ENCODE data around the gene RPUSD2. TPM values are rescaled to one million over a fixed set of nuclear protein-coding genes. Genes with fewer than 3 reads are reported as not detected.

The RPUSD2 gene
- 7.3 TPM for polyA plus RNA-seq (2013, experiment 1 of 2)
- 7.1 TPM for polyA plus RNA-seq (2013, experiment 2 of 2)

- Histone ChIP-seq H2BK15ac (ENCODE audit: low read length) (no peak within 1 kb of the TSS), H3K23ac (ENCODE audit: low read depth, low read length, poor library complexity) (peak within 1 kb of the TSS; percentile 92), H3K9me3 (replicated peaks in 1 of 2; ENCODE audit: control insufficient read depth in 2 of 2, insufficient read depth in 1 of 2, low read depth in 1 of 2, low read length in 2 of 2) (no peaks in the 10 kb centered on the region), H4K91ac (ENCODE audit: low read depth, low read length, poor library complexity) (no peak within 1 kb of the TSS), H2BK5ac (ENCODE audit: low read length) (peak within 1 kb of the TSS; percentile 40), H3K27ac (replicated peaks; ENCODE audit: low read length) (no peak within 1 kb of the TSS), H2BK12ac (ENCODE audit: low read length) (no peak within 1 kb of the TSS), H3K4me3 (ENCODE audit: low read length in 2 of 2) (peak within 1 kb of the TSS; percentile 84 to 92), H3K4me1 (ENCODE audit: control insufficient read depth in 2 of 2, insufficient read depth in 1 of 2, low read depth in 1 of 2, low read length in 2 of 2) (peaks cover 4 to 10% of the 10 kb centered on the region in 2 donors), H3K79me1 (ENCODE audit: low read depth, low read length) (peaks cover 7% of the 10 kb centered on the region), H3K9ac (ENCODE audit: low read depth, low read length, poor library complexity) (peak within 1 kb of the TSS; percentile 90), H2AK5ac (ENCODE audit: low read depth, low read length) (peak within 1 kb of the TSS; percentile 49), H3K27me3 (ENCODE audit: control insufficient read depth in 3 of 3, insufficient read depth in 3 of 3, low read depth in 1 of 3, low read length in 3 of 3) (peaks cover 0 to 2% (median 0%) of the 10 kb centered on the region in 3 experiments), H3K36me3 (replicated peaks in 1 of 2; ENCODE audit: control insufficient read depth in 2 of 2, insufficient read depth in 2 of 2, low read length in 2 of 2) (peaks cover 17 to 28% of the 10 kb centered on the region in 2 donors), H3K4me2 (ENCODE audit: insufficient read depth, low read length, poor library complexity, severe bottlenecking) (peak within 1 kb of the TSS; percentile 76), H2AFZ (ENCODE audit: low read length) (peak within 1 kb of the TSS; percentile 92), H3K18ac (ENCODE audit: low read length) (peak within 1 kb of the TSS; percentile 89), H2BK120ac (ENCODE audit: low read depth, low read length) (no peak within 1 kb of the TSS), H3K14ac (ENCODE audit: low read length) (no peak within 1 kb of the TSS), H4K8ac (ENCODE audit: low read depth, low read length) (peak within 1 kb of the TSS; percentile 48), H3K4ac (ENCODE audit: low read length) (no peak within 1 kb of the TSS)
- no CpG with 5 or more reads among the region's 62 CpGs for WGBS, 2 donors (ENCODE audit: extremely low coverage in 2 of 2, insufficient read length in 2 of 2, insufficient replicate concordance in 1 of 2)
- DNase-seq (ENCODE audit: low spot score), result peak; percentile 90
Observed at GRCh38 chr15:40569129-40569953, at the start of gene RPUSD2. RPUSD2 (plus strand) TSS chr15:40569299; CDS start chr15:40569338, 39 bp downstream.

- Histone ChIP-seq H4K91ac (ENCODE audit: low read depth, low read length, poor library complexity) (no peak overlapping the region), H3K27me3 (ENCODE audit: control insufficient read depth in 3 of 3, insufficient read depth in 3 of 3, low read depth in 1 of 3, low read length in 3 of 3) (no peaks in the 10 kb centered on the region), H2AK5ac (ENCODE audit: low read depth, low read length) (no peak overlapping the region), H2AFZ (ENCODE audit: low read length) (no peak overlapping the region), H2BK12ac (ENCODE audit: low read length) (no peak overlapping the region), H3K4me3 (ENCODE audit: low read length in 2 of 2) (no peak overlapping the region), H2BK120ac (ENCODE audit: low read depth, low read length) (no peak overlapping the region), H3K9me3 (replicated peaks in 1 of 2; ENCODE audit: control insufficient read depth in 2 of 2, insufficient read depth in 1 of 2, low read depth in 1 of 2, low read length in 2 of 2) (no peaks in the 10 kb centered on the region), H3K27ac (replicated peaks; ENCODE audit: low read length) (no peak overlapping the region), H3K79me1 (ENCODE audit: low read depth, low read length) (no peaks in the 10 kb centered on the region), H3K4me2 (ENCODE audit: insufficient read depth, low read length, poor library complexity, severe bottlenecking) (no peak overlapping the region), H3K18ac (ENCODE audit: low read length) (no peak overlapping the region), H3K36me3 (replicated peaks in 1 of 2; ENCODE audit: control insufficient read depth in 2 of 2, insufficient read depth in 2 of 2, low read length in 2 of 2) (no peaks in the 10 kb centered on the region), H4K8ac (ENCODE audit: low read depth, low read length) (no peak overlapping the region), H2BK5ac (ENCODE audit: low read length) (no peak overlapping the region), H3K14ac (ENCODE audit: low read length) (no peak overlapping the region), H3K23ac (ENCODE audit: low read depth, low read length, poor library complexity) (no peak overlapping the region), H3K9ac (ENCODE audit: low read depth, low read length, poor library complexity) (no peak overlapping the region), H3K4me1 (ENCODE audit: control insufficient read depth in 2 of 2, insufficient read depth in 1 of 2, low read depth in 1 of 2, low read length in 2 of 2) (no peaks in the 10 kb centered on the region), H2BK15ac (ENCODE audit: low read length) (no peak overlapping the region), H3K4ac (ENCODE audit: low read length) (no peak overlapping the region)
- DNase-seq (ENCODE audit: low spot score), result no peak
Observed at GRCh38 chr15:40523611-40524010, 45.5 kb upstream of the RPUSD2 start.

- Histone ChIP-seq H2AK5ac (ENCODE audit: low read depth, low read length) (no peak overlapping the region), H3K4me1 (ENCODE audit: control insufficient read depth in 2 of 2, insufficient read depth in 1 of 2, low read depth in 1 of 2, low read length in 2 of 2) (no peaks in the 10 kb centered on the region)
- WGBS, 2 donors (ENCODE audit: extremely low coverage in 2 of 2, insufficient read length in 2 of 2, insufficient replicate concordance in 1 of 2), result no CpG with 5 or more reads among the region's 3 CpGs
Observed at GRCh38 chr15:40525855-40526254, 43.2 kb upstream of the RPUSD2 start.

DNA sequence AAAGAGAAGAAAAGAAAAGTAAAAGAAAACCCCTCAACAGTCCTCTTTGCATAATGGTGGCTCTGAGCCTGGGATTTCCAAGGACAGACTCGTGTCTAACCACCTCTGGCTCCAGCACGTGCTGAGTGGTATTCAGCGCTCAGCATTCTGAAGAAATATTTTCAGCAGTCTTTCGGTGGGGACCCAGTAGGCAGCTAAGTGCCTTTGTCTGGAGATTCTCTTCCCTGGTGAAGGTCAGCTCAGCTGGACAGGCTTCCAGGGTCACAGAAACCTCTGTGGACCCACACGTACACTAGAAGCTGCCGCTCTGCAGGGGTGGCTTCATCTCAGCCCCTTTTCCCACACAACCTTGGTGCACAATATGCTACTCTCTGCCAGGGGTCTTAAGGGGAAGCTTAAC lies 40.3 kb upstream of the RPUSD2 start:
- no peak overlapping the region for H3K27ac ChIP-seq (replicated peaks; ENCODE audit: low read length)
- H2BK15ac ChIP-seq (ENCODE audit: low read length), result no peak overlapping the region
- no peak overlapping the region for H2BK5ac ChIP-seq (ENCODE audit: low read length)
- H3K9ac ChIP-seq (ENCODE audit: low read depth, low read length, poor library complexity), result no peak overlapping the region
- no peak overlapping the region for H4K91ac ChIP-seq (ENCODE audit: low read depth, low read length, poor library complexity)
- no CpG with 5 or more reads among the region's 6 CpGs for WGBS, 2 donors (ENCODE audit: extremely low coverage in 2 of 2, insufficient read length in 2 of 2, insufficient replicate concordance in 1 of 2)
- no peak overlapping the region for H2AK5ac ChIP-seq (ENCODE audit: low read depth, low read length)
- H3K4me3 ChIP-seq (ENCODE audit: low read length in 2 of 2), result no peak overlapping the region
- H3K36me3 ChIP-seq (replicated peaks in 1 of 2; ENCODE audit: control insufficient read depth in 2 of 2, insufficient read depth in 2 of 2, low read length in 2 of 2), result no peaks in the 10 kb centered on the region
- H3K9me3 ChIP-seq (replicated peaks in 1 of 2; ENCODE audit: control insufficient read depth in 2 of 2, insufficient read depth in 1 of 2, low read depth in 1 of 2, low read length in 2 of 2), result no peaks in the 10 kb centered on the region
- H3K4me1 ChIP-seq (ENCODE audit: control insufficient read depth in 2 of 2, insufficient read depth in 1 of 2, low read depth in 1 of 2, low read length in 2 of 2), result no peaks in the 10 kb centered on the region
- H3K4ac ChIP-seq (ENCODE audit: low read length), result no peak overlapping the region
- H2AFZ ChIP-seq (ENCODE audit: low read length), result no peak overlapping the region
- no peak overlapping the region for H3K14ac ChIP-seq (ENCODE audit: low read length)
- no peak overlapping the region for H2BK12ac ChIP-seq (ENCODE audit: low read length)
- DNase-seq (ENCODE audit: low spot score), result no peak
- no peak overlapping the region for H3K4me2 ChIP-seq (ENCODE audit: insufficient read depth, low read length, poor library complexity, severe bottlenecking)
- H3K79me1 ChIP-seq (ENCODE audit: low read depth, low read length), result no peaks in the 10 kb centered on the region
- H3K18ac ChIP-seq (ENCODE audit: low read length), result no peak overlapping the region
- H3K23ac ChIP-seq (ENCODE audit: low read depth, low read length, poor library complexity), result no peak overlapping the region
- no peak overlapping the region for H4K8ac ChIP-seq (ENCODE audit: low read depth, low read length)
- H3K27me3 ChIP-seq (ENCODE audit: control insufficient read depth in 3 of 3, insufficient read depth in 3 of 3, low read depth in 1 of 3, low read length in 3 of 3), result no peaks in the 10 kb centered on the region
- H2BK120ac ChIP-seq (ENCODE audit: low read depth, low read length), result no peak overlapping the region

More at GRCh38 chr15:40525855-40526254, 43.2 kb upstream of the RPUSD2 start:
- H4K8ac ChIP-seq (ENCODE audit: low read depth, low read length), result no peak overlapping the region
- no peaks in the 10 kb centered on the region for H3K27me3 ChIP-seq (ENCODE audit: control insufficient read depth in 3 of 3, insufficient read depth in 3 of 3, low read depth in 1 of 3, low read length in 3 of 3)
- no peak overlapping the region for H3K9ac ChIP-seq (ENCODE audit: low read depth, low read length, poor library complexity)
- no peak overlapping the region for H3K18ac ChIP-seq (ENCODE audit: low read length)
- H3K27ac ChIP-seq (replicated peaks; ENCODE audit: low read length), result no peak overlapping the region
- H4K91ac ChIP-seq (ENCODE audit: low read depth, low read length, poor library complexity), result no peak overlapping the region
- H3K4ac ChIP-seq (ENCODE audit: low read length), result no peak overlapping the region
- H2BK120ac ChIP-seq (ENCODE audit: low read depth, low read length), result no peak overlapping the region
- no peaks in the 10 kb centered on the region for H3K9me3 ChIP-seq (replicated peaks in 1 of 2; ENCODE audit: control insufficient read depth in 2 of 2, insufficient read depth in 1 of 2, low read depth in 1 of 2, low read length in 2 of 2)
- no peak for DNase-seq (ENCODE audit: low spot score)
- H2BK12ac ChIP-seq (ENCODE audit: low read length), result no peak overlapping the region
- no peak overlapping the region for H2BK15ac ChIP-seq (ENCODE audit: low read length)
- H3K79me1 ChIP-seq (ENCODE audit: low read depth, low read length), result no peaks in the 10 kb centered on the region
- H3K36me3 ChIP-seq (replicated peaks in 1 of 2; ENCODE audit: control insufficient read depth in 2 of 2, insufficient read depth in 2 of 2, low read length in 2 of 2), result no peaks in the 10 kb centered on the region
- H3K23ac ChIP-seq (ENCODE audit: low read depth, low read length, poor library complexity), result no peak overlapping the region
- H2BK5ac ChIP-seq (ENCODE audit: low read length), result no peak overlapping the region
- H3K14ac ChIP-seq (ENCODE audit: low read length), result no peak overlapping the region
- no peak overlapping the region for H2AFZ ChIP-seq (ENCODE audit: low read length)
- H3K4me3 ChIP-seq (ENCODE audit: low read length in 2 of 2), result no peak overlapping the region
- H3K4me2 ChIP-seq (ENCODE audit: insufficient read depth, low read length, poor library complexity, severe bottlenecking), result no peak overlapping the region

Measured in neuronal stem cell (in vitro differentiated cells).